HCT116 (cell line): ENCODE results near the gene MALRD1.

ENCODE experiments used
- CTCF ChIP-seq, 3 experiments: fragments of 200-600 bp in 1 of 3; sonication (generic) in 1 of 3; IDR thresholded peaks in 2 of 3; conservative IDR thresholded peaks in 1 of 3; 2 replicates each; pipeline ENCODE4 v1.5.1; 2012 to 2017; ENCODE audit warnings: low read depth in 2 of 3, low read length in 2 of 3, antibody characterized with exemption in 1 of 3, borderline replicate concordance in 1 of 3, control low read depth in 1 of 3, mild to moderate bottlenecking in 1 of 3, mixed read lengths in 1 of 3, mixed run types in 1 of 3, moderate library complexity in 1 of 3; ENCODE audit not compliant: insufficient read depth in 1 of 3
- EZH2 ChIP-seq: fragments of 200-600 bp; sonication (generic); IDR thresholded peaks from 2 replicates; pipeline ENCODE4 v1.6.1; 2017; ENCODE audit warnings: antibody characterized with exemption, mixed run types
- POLR2A ChIP-seq: IDR thresholded peaks from 2 replicates; pipeline ENCODE4 v1.7.0; 2011; ENCODE audit warnings: borderline replicate concordance; ENCODE audit not compliant: insufficient read depth, insufficient read length; ENCODE audit errors: extremely low read depth
- POLR2AphosphoS5 ChIP-seq: IDR thresholded peaks from 2 replicates; pipeline ENCODE4 v1.6.1; 2011; ENCODE audit warnings: mild to moderate bottlenecking, low read depth, low read length, moderate library complexity

- TF ChIP-seq POLR2A (no peak), CTCF (IDR thresholded peaks at IDR 0.05 in 2 of 3, conservative IDR thresholded peaks at IDR 0.05 in 1 of 3; ENCODE audit: borderline replicate concordance in 1 of 3, insufficient read depth in 1 of 3, low read depth in 2 of 3, low read length in 2 of 3) (no peak), EZH2 (no peak), POLR2AphosphoS5 (no peak)
These were observed 5.2 kb upstream of the MALRD1 start for GRCh38 chr10:19043431-19043830.
